GM23248 (cell line): Measurements from ENCODE around the gene FPGS. TPM values are rescaled to one million over a fixed set of nuclear protein-coding genes. Genes with fewer than 3 reads are reported as not detected.

Source experiments
- DNase-seq: peaks from one replicate; pipeline ENCODE4 v3.0.0-alpha.2; 2015
- H2AFZ ChIP-seq: fragments of 200-600 bp; sonication (generic); 2 replicates; pipeline ENCODE4 v1.6.1; 2016; ENCODE audit warnings: antibody characterized with exemption
- H3F3A ChIP-seq: fragments of 200-600 bp; sonication (generic); 2 replicates; pipeline ENCODE4 v1.6.1; 2016; ENCODE audit warnings: mild to moderate bottlenecking, antibody characterized with exemption, mixed run types; ENCODE audit not compliant: insufficient read depth
- H3K27ac ChIP-seq: fragments of 200-600 bp; sonication (generic); 2 replicates; pipeline ENCODE4 v1.5.1; 2016; ENCODE audit warnings: mild to moderate bottlenecking
- H3K27me3 ChIP-seq: fragments of 200-600 bp; sonication (generic); replicated peaks from 2 replicates; pipeline ENCODE4 v1.6.1; 2016; ENCODE audit warnings: mild to moderate bottlenecking; ENCODE audit not compliant: insufficient read depth
- H3K36me3 ChIP-seq: fragments of 200-600 bp; sonication (generic); 2 replicates; pipeline ENCODE4 v1.6.1; 2016; ENCODE audit warnings: low read depth, mild to moderate bottlenecking
- H3K4me1 ChIP-seq: fragments of 200-600 bp; sonication (generic); 2 replicates; pipeline ENCODE4 v1.6.1; 2016; ENCODE audit warnings: mild to moderate bottlenecking; ENCODE audit not compliant: insufficient read depth
- H3K4me2 ChIP-seq: fragments of 200-600 bp; sonication (generic); one replicate; pipeline ENCODE4 v1.6.1; 2016; ENCODE audit warnings: mild to moderate bottlenecking; ENCODE audit not compliant: unreplicated experiment
- H3K4me3 ChIP-seq: fragments of 200-600 bp; sonication (generic); 2 replicates; pipeline ENCODE4 v1.5.1; 2016; ENCODE audit warnings: mild to moderate bottlenecking
- H3K79me2 ChIP-seq: fragments of 200-600 bp; sonication (generic); 2 replicates; pipeline ENCODE4 v1.6.1; 2016; ENCODE audit warnings: mild to moderate bottlenecking; ENCODE audit not compliant: insufficient read depth
- H3K9ac ChIP-seq: fragments of 200-600 bp; sonication (generic); 2 replicates; pipeline ENCODE4 v1.6.1; 2016; ENCODE audit warnings: mild to moderate bottlenecking
- H3K9me2 ChIP-seq: fragments of 200-600 bp; sonication (generic); 2 replicates; pipeline ENCODE4 v1.6.1; 2016; ENCODE audit warnings: mixed run types, mild to moderate bottlenecking, moderate library complexity; ENCODE audit not compliant: insufficient read depth
- H3K9me3 ChIP-seq: fragments of 200-600 bp; sonication (generic); one replicate; pipeline ENCODE4 v1.6.1; 2017; ENCODE audit warnings: low read depth
- H4K20me1 ChIP-seq: fragments of 200-600 bp; sonication (generic); 2 replicates; pipeline ENCODE4 v1.6.0; 2016; ENCODE audit not compliant: insufficient read depth
- EZH2 ChIP-seq: fragments of 200-600 bp; sonication (generic); IDR thresholded peaks from 2 replicates; pipeline ENCODE4 v1.6.1; 2018; ENCODE audit warnings: antibody characterized with exemption, mild to moderate bottlenecking; ENCODE audit not compliant: insufficient read depth, poor library complexity, severe bottlenecking
- EZH2phosphoT487 ChIP-seq: fragments of 200-600 bp; sonication (generic); IDR thresholded peaks from 2 replicates; pipeline ENCODE4 v1.6.1; 2018; ENCODE audit warnings: antibody characterized with exemption, moderate library complexity, mild to moderate bottlenecking, low read depth; ENCODE audit not compliant: insufficient read depth
- WGBS, 2 experiments: methylation state at CpG; one replicate each; pipeline ENCODE4 v1.1.6; 2015 to 2017; ENCODE audit warnings: low lambda C conversion rate in 2 of 2, low coverage in 1 of 2; ENCODE audit errors: missing lambda C conversion rate in 2 of 2; 5-methylcytosine and 5-hydroxymethylcytosine counted together
- in situ Hi-C: fragments of 300-500 bp; cut with MboI; formaldehyde crosslinking; loops from 2 replicates; pipeline ENCODE4 v1.15.0; 2020
- polyA plus RNA-seq: library from polyadenylated mRNA; unstranded; fragments of >200 nt; fragmentation: Nextera tagmentation; extraction: Ambion mirVana; gene quantifications from 2 replicates; pipeline ENCODE4 v1.2.1, GENCODE V29; 2016
- total RNA-seq: library from RNA; depleted of rRNA; stranded (reverse); fragments of >200 nt; shearing (Covaris generic); gene quantifications from 2 replicates; pipeline ENCODE4 v1.2.3, GENCODE V29; 2014

The FPGS gene
- total and polyA plus RNA-seq, 2 experiments from 2014 or later = 60.2 to 80.4 TPM

DNA sequence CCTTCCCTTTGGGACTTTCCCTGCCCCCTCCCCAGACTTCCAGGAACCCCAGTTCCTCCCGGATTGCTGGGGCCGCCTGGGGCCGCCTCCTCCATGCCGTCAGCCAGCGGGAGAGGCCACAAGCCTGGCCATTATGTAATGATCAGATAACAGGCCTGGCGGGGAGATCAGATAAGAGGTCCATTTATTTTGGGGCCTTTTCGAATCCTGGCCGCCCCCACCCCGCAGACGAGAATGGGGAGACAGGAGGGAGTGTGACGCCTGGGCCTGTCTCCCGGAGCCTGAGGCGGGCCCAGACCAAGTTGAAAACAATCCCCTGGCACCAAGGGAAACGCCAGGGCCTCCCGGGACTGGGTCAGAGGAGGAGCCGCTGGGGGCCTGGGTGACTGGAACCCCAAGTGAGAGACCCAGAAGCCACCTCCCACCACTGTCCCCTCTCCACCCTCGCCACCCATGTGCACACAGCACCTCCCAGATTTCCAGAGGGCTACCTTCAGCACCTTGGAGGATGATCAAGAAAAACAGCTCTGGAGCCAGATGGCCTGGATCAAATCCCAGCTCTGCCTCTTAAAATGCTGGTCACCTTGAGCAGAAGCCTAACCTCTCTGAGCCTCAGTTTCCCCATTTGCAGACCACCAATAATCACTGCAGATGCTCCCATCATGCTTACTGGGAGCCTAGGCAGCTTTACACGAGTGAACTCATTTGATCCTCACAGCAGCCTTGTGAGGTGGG is 43.9 kb downstream of the FPGS start:
- Histone ChIP-seq H3K27me3 (no peaks in the 10 kb centered on the region), H3K9me2 (no peaks in the 10 kb centered on the region), H3K4me2 (no peak overlapping the region), H2AFZ (no peak overlapping the region), H3K4me3 (no peak overlapping the region), H3K79me2 (peaks cover 96% of the 10 kb centered on the region), H3K9ac (peak overlapping the region; percentile 37; the same call in 1 of the 2 replicates), H3F3A (0 out of 2 replicates have a peak, but pooled peaks cover 7% of the 10 kb centered on the region), H4K20me1 (no peaks in the 10 kb centered on the region), H3K36me3 (peaks cover 11% of the 10 kb centered on the region; the same call in 1 of the 2 replicates), H3K27ac (peak overlapping the region; percentile 51), H3K9me3 (no peaks in the 10 kb centered on the region), H3K4me1 (peaks cover 13% of the 10 kb centered on the region)
- TF ChIP-seq EZH2phosphoT487 (no peak), EZH2 (no peak)
- in situ Hi-C loops = no loop called here
- no peak for DNase-seq
- WGBS, 2 experiments = 86 to 89% methylated on average over 18 of the region's 18 CpGs

DNA sequence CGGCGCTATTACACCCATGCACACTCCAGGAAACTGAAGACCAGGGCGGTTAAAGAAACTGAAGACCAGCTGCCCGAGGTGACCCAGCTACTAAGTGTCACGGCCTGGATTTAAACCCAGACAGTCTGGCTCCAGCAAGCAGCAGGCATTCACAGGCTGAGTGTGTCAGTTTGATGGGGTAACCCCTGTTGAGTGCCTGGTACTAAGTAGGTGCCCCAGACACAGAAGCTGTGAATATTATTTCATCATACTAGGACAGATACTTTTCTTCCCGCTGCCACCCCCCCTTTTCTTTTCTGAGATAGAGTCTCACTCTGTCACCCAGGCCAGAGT is 44.5 kb downstream of the FPGS start:
- in situ Hi-C loops = no loop called here

DNA sequence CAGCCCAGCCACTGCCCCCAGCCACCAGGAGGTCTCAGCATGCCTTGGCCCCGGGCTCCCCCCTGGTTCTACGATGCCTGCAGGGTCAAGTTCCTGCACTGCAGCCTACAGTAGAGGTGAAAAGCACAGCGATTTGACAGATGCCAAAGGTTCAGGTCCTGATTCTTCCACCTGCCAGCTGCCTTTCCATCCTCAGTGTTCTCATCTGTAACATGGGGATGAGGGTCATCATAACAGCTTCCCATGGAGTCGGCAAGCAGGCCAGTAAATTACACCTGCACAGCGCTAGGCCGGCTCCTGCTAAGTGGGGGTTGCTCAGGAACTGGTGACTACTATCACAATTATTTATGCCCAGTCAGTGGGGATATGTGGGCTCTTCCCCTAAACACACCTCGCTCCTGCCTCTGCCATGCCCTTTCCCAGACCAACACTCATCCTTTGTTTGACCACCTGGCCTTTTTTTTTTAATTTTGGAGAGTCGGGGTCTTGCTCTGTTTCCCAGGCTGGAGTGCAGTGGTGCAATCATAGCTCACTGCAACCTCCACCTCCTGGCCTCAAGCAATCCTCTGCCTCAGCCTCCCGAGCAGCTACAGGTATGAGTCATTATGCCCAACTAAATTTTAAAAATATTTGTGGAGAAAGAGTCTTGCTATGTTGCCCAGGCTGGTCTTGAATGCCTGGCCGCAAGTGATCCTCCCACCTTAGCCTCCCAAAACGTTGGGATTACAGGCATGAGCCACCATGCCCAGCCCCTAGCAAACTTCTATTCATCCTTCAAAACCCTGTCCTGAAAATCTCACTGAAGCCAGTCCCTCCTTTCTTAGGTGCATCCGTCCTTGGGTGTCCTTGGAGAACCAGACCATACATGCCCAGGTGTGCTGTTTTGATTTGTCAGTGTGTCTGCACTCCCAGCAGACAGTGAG is 45.4 kb downstream of the FPGS start:
- H3K36me3 ChIP-seq = peaks cover 8% of the 10 kb centered on the region; the same call in 1 of the 2 replicates
- TF ChIP-seq EZH2phosphoT487 (no peak), EZH2 (no peak)
- H3K27me3 ChIP-seq = no peaks in the 10 kb centered on the region
- H2AFZ ChIP-seq = no peak overlapping the region
- no peaks in the 10 kb centered on the region for H3K9me2 ChIP-seq
- no peak overlapping the region for H3K9ac ChIP-seq
- in situ Hi-C loops = no loop called here
- no peaks in the 10 kb centered on the region for H4K20me1 ChIP-seq
- no peaks in the 10 kb centered on the region for H3K9me3 ChIP-seq
- H3K4me3 ChIP-seq = no peak overlapping the region
- H3K4me1 ChIP-seq = peaks cover 28% of the 10 kb centered on the region
- no peak for DNase-seq
- 77 to 79% methylated on average over 12 of the region's 12 CpGs for WGBS, 2 experiments
- 0 out of 2 replicates have a peak overlapping the region, but pooled peaks have one; percentile 51 for H3K27ac ChIP-seq
- H3K4me2 ChIP-seq = no peak overlapping the region
- H3F3A ChIP-seq = 0 out of 2 replicates have a peak, but pooled peaks cover 7% of the 10 kb centered on the region
- H3K79me2 ChIP-seq = peaks cover 98% of the 10 kb centered on the region

More for the DNA sequence above, 44.5 kb downstream of the FPGS start:
- Histone ChIP-seq H4K20me1 (no peaks in the 10 kb centered on the region), H2AFZ (no peak overlapping the region), H3K4me2 (no peak overlapping the region), H3K36me3 (peaks cover 8% of the 10 kb centered on the region; the same call in 1 of the 2 replicates), H3K79me2 (peaks cover 96% of the 10 kb centered on the region), H3K9me3 (no peaks in the 10 kb centered on the region), H3K9ac (peak overlapping the region; percentile 37; the same call in 1 of the 2 replicates), H3K27me3 (no peaks in the 10 kb centered on the region), H3F3A (0 out of 2 replicates have a peak, but pooled peaks cover 7% of the 10 kb centered on the region), H3K4me1 (peaks cover 19% of the 10 kb centered on the region), H3K4me3 (no peak overlapping the region), H3K9me2 (no peaks in the 10 kb centered on the region), H3K27ac (peak overlapping the region; percentile 51)
- no peak for TF ChIP-seq EZH2phosphoT487
- TF ChIP-seq EZH2 = no peak
- peak; percentile 59 for DNase-seq
- WGBS, 2 experiments = 49 to 52% methylated on average over 6 of the region's 6 CpGs

DNA sequence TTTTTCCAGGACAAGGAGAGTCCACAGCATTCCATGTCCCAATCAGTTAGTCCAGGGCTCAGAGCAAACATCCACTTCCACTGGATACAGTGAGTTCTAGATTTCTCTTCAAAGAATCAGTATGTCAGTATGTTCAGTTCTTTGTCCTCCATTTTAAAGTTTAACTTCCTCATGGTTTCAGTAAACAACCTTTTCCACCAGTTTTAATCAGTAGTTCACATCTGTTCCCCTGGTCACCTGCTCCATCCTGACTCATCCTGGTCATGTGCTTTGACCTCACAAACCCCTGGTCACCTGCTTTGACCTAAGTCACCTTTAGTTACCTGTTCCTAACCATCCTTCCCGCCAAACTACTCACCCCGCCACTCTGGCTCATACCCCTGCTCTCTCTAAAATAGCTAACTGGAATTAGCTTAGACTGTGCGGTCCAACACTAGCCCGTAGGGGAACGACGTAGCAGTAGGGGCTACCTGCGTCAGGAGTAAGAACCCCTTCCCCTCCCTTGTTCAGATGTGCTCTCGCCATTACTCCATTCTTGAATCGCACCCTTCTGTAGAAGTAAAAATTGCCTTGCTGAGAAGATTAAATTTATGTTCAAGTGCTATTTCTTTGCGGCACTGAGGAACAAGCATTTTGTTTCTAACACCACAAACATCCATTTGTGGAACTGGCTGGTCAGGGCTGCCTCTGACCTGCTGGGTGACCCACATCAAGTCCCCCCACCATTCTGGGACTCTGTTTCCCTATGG is 46.2 kb downstream of the FPGS start:
- Histone ChIP-seq H3F3A (0 out of 2 replicates have a peak, but pooled peaks cover 7% of the 10 kb centered on the region), H3K9me2 (no peaks in the 10 kb centered on the region), H3K27ac (no peak overlapping the region), H2AFZ (no peak overlapping the region), H3K4me1 (peaks cover 31% of the 10 kb centered on the region), H3K9ac (no peak overlapping the region), H3K4me2 (no peak overlapping the region), H3K27me3 (no peaks in the 10 kb centered on the region), H3K36me3 (peaks cover 8% of the 10 kb centered on the region; the same call in 1 of the 2 replicates), H4K20me1 (no peaks in the 10 kb centered on the region), H3K4me3 (no peak overlapping the region), H3K9me3 (no peaks in the 10 kb centered on the region), H3K79me2 (peaks cover 100% of the 10 kb centered on the region)
- 94 to 96% methylated on average over 10 of the region's 10 CpGs for WGBS, 2 experiments
- in situ Hi-C loops = no loop called here
- TF ChIP-seq EZH2phosphoT487 (no peak), EZH2 (no peak)
- DNase-seq = no peak
